Esophagus (tissue), 2 donors: ENCODE data around the gene FUT4. TPM values are rescaled to one million over a fixed set of nuclear protein-coding genes. Genes with fewer than 3 reads are reported as not detected.
A peak's percentile ranks its signal among the peaks of the same experiment; 100 is the strongest.
"Not testable (repeated sequence)": the region's sequence is repeated elsewhere in the genome, so short reads cannot be mapped to it uniquely, and the experiment has no call there.

Source experiments
- H3K27ac ChIP-seq, 2 donors: one replicate each; pipeline ENCODE4 v1.5.1; 2013; ENCODE audit warnings: low read depth in 2 of 2, mild to moderate bottlenecking in 2 of 2, inconsistent platforms in 1 of 2, low read length in 1 of 2, moderate library complexity in 1 of 2
- H3K27me3 ChIP-seq, 2 donors: one replicate each; pipeline ENCODE4 v1.6.1; 2013; ENCODE audit warnings: low read length in 2 of 2, control low read depth in 1 of 2, mild to moderate bottlenecking in 1 of 2; ENCODE audit not compliant: insufficient read depth in 2 of 2, control insufficient read depth in 1 of 2
- H3K36me3 ChIP-seq, 2 donors: one replicate each; pipeline ENCODE4 v1.6.1; 2013; ENCODE audit warnings: low read length in 1 of 2; ENCODE audit not compliant: control insufficient read depth in 2 of 2, insufficient read depth in 2 of 2
- H3K4me1 ChIP-seq, 2 donors: one replicate each; pipeline ENCODE4 v1.6.1; 2013; ENCODE audit warnings: low read length in 1 of 2; ENCODE audit not compliant: control insufficient read depth in 2 of 2, insufficient read depth in 2 of 2
- H3K4me3 ChIP-seq, 2 donors: one replicate each; pipeline ENCODE4 v1.5.1; 2013; ENCODE audit warnings: low read length in 2 of 2, mild to moderate bottlenecking in 2 of 2, low read depth in 1 of 2, moderate library complexity in 1 of 2
- H3K9me3 ChIP-seq, 2 donors: one replicate each; pipeline ENCODE4 v1.6.1; 2013; ENCODE audit warnings: mild to moderate bottlenecking in 2 of 2, low read depth in 1 of 2, low read length in 1 of 2, moderate library complexity in 1 of 2; ENCODE audit not compliant: control insufficient read depth in 2 of 2, insufficient read depth in 1 of 2
- WGBS, 2 donors: extraction: QIAGEN DNeasy Blood & Tissue Kit; methylation state at CpG; one replicate each; pipeline ENCODE4 v1.1.7; 2013; 5-methylcytosine and 5-hydroxymethylcytosine counted together
- polyA plus RNA-seq, 2 donors: library from polyadenylated mRNA; stranded (reverse); fragments of 200-250 nt; gene quantifications; one replicate each; pipeline ENCODE4 v1.2.3, GENCODE V29; 2013
- donor health status: healthy with polysubstance abuse.
- donor health status: Bipolar disorder and iron deficiency.

FUT4 gene, protein sequence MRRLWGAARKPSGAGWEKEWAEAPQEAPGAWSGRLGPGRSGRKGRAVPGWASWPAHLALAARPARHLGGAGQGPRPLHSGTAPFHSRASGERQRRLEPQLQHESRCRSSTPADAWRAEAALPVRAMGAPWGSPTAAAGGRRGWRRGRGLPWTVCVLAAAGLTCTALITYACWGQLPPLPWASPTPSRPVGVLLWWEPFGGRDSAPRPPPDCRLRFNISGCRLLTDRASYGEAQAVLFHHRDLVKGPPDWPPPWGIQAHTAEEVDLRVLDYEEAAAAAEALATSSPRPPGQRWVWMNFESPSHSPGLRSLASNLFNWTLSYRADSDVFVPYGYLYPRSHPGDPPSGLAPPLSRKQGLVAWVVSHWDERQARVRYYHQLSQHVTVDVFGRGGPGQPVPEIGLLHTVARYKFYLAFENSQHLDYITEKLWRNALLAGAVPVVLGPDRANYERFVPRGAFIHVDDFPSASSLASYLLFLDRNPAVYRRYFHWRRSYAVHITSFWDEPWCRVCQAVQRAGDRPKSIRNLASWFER
- under 1 TPM; 0.61 to 0.75 TPM for polyA plus RNA-seq

DNA sequence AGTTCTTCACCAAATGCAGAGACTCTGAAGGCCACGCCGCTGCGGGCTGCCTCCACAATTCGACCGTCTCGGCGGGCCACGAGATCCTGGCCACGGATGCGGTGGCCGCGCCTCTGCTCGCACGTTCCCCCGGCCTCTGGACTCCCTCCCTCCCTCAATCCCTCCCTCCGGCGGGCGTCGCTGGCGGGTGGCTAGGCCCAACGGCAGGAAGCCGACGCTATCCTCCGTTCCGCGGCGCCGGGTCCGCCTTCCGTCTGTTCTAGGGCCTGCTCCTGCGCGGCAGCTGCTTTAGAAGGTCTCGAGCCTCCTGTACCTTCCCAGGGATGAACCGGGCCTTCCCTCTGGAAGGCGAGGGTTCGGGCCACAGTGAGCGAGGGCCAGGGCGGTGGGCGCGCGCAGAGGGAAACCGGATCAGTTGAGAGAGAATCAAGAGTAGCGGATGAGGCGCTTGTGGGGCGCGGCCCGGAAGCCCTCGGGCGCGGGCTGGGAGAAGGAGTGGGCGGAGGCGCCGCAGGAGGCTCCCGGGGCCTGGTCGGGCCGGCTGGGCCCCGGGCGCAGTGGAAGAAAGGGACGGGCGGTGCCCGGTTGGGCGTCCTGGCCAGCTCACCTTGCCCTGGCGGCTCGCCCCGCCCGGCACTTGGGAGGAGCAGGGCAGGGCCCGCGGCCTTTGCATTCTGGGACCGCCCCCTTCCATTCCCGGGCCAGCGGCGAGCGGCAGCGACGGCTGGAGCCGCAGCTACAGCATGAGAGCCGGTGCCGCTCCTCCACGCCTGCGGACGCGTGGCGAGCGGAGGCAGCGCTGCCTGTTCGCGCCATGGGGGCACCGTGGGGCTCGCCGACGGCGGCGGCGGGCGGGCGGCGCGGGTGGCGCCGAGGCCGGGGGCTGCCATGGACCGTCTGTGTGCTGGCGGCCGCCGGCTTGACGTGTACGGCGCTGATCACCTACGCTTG is at the start of gene FUT4:
Gene FUT4, plus strand, starts transcription at position 227 of the 951 bp plus-strand sequence. Its CDS starts 213 bp downstream, at position 440.
- H3K4me1 ChIP-seq = peaks cover 9 to 10% of the 10 kb centered on the region in 2 donors
- no peaks in the 10 kb centered on the region for H3K27me3 ChIP-seq
- 0 to 1% methylated on average over 95 to 109 of the region's 109 CpGs for WGBS, 2 donors
- no peaks in the 10 kb centered on the region for H3K9me3 ChIP-seq
- no peaks in the 10 kb centered on the region for H3K36me3 ChIP-seq
- peak within 1 kb of the TSS; percentile 89 to 94 for H3K27ac ChIP-seq
- peak within 1 kb of the TSS; percentile 61 to 73 for H3K4me3 ChIP-seq

DNA sequence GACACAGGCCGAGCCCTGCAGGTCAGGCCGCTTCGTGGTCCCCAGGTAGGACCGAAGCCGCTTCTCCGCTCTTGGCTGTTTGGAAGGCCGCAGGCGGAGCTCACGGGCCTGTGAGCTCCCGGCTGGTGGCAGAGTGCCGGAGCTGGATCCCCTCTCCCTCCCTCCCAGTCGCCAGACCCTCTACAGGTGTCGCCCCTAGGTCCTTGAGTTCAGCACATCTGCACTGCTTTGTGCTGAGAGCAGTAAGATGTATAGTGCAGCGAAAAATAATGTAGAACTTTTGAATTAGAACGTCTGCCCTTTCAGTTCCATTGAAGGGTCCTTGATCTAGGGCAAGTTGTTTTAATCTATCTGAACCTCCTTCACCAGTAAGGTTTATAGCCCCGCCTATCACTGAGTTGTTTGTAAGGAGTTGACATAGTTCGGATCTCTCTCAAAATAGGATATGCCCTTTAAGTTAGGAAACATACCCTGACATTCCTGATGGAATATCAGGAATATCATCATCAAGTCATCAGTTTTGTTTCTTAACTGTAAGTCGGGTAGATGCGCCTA is 49.5 kb upstream of the FUT4 start:
- 4% methylated on average over 19 of the region's 19 CpGs for WGBS, 2 donors
- Histone ChIP-seq H3K27me3 (no peaks in the 10 kb centered on the region), H3K36me3 (peaks cover 4% of the 10 kb centered on the region in 2 donors), H3K4me3 (peak overlapping the region; percentile 95 to 99), H3K4me1 (no peaks in the 10 kb centered on the region), H3K9me3 (no peaks in the 10 kb centered on the region), H3K27ac (peak overlapping the region; percentile 90 to 91)

DNA sequence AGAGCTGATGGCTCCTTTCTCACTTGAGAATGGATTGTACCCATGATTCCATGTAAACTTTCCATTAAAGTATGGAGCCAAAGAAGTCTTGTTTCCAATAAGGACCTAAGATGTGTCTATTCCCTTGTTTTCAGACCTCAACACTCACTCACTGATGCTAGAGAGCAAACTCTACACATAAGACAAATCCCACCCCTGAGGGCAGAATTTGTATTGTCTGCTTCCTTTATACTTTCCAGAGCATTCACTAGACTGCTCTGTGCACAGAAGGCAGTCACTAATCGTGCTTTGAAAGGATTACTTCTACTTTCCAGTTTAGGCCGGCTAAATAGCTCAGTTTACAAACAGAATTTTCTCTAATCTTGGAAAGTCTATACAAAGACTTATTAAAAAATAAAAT is 43.5 kb upstream of the FUT4 start:
- Histone ChIP-seq H3K27ac (no peak overlapping the region), H3K36me3 (peaks cover 4 to 6% of the 10 kb centered on the region in 2 donors), H3K4me3 (no peak overlapping the region), H3K27me3 (no peaks in the 10 kb centered on the region), H3K9me3 (no peaks in the 10 kb centered on the region), H3K4me1 (no peaks in the 10 kb centered on the region)
- 68 to 78% methylated on average over 2 of the region's 2 CpGs for WGBS, 2 donors

DNA sequence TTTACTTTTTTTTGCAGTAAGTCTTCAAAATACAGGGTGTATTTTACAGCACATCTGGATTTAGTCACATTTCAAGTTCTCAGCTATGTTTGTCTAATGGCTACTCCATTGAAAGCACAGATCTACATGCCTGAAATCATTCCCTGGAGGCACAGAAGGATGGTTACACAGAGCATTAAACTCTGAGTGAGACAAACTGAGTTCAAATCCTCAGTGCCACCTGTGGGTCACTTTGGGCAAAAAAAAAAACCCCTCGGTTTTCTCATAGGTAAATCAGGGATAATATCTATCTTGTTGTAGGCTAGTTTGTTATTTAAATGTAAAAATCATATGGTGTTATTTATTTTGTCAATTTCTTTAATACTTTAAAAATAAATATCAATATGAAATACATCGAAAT is 42.2 kb upstream of the FUT4 start:
- Histone ChIP-seq H3K27me3 (no peaks in the 10 kb centered on the region), H3K4me3 (no peak overlapping the region), H3K36me3 (peaks cover 4 to 6% of the 10 kb centered on the region in 2 donors), H3K27ac (no peak overlapping the region), H3K9me3 (no peaks in the 10 kb centered on the region), H3K4me1 (no peaks in the 10 kb centered on the region)
- 70 to 72% methylated on average over 2 of the region's 2 CpGs for WGBS, 2 donors

- Histone ChIP-seq H3K9me3 (no peaks in the 10 kb centered on the region), H3K4me1 (no peaks in the 10 kb centered on the region), H3K36me3 (peaks cover 0 to 2% of the 10 kb centered on the region in 2 donors), H3K27me3 (no peaks in the 10 kb centered on the region), H3K4me3 (no peak overlapping the region), H3K27ac (no peak overlapping the region)
- 6 to 20% methylated on average over 3 of the region's 3 CpGs for WGBS, 2 donors
Measured at GRCh38 chr11:94504689-94505293, 38.9 kb upstream of the FUT4 start.

- H3K27me3 ChIP-seq, H3K4me3 ChIP-seq, H3K36me3 ChIP-seq, H3K9me3 ChIP-seq, H3K27ac ChIP-seq, H3K4me1 ChIP-seq: not testable (repeated sequence)
- WGBS, 2 donors = 83 to 93% methylated on average over 5 of the region's 5 CpGs
Measured at GRCh38 chr11:94506513-94506912, 37.2 kb upstream of the FUT4 start.

DNA sequence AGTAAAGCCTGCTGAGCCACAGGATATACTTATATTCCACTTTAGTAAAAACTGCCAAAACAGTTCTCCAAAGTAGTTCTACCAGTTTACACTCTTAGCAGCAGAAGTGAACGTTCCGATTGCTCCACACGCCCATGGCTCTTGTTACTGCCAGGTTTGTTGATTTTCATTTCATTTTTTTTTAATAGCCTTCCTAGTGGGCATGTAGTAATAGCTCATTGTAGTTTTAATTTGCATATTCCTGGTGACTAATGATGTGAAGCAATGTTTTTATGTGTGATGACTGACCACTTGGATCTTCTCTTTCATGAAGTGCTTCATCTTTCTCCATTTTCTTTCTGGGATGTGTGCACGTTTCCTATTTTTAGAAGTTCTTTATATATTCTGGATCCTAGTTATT is 36.2 kb upstream of the FUT4 start:
- Histone ChIP-seq H3K27ac (no peak overlapping the region), H3K27me3 (no peaks in the 10 kb centered on the region), H3K36me3 (no peaks in the 10 kb centered on the region), H3K4me3 (no peak overlapping the region), H3K4me1 (peaks cover 0 to 1% of the 10 kb centered on the region in 2 donors), H3K9me3 (no peaks in the 10 kb centered on the region)
- 53 to 64% methylated on average over 4 of the region's 4 CpGs for WGBS, 2 donors

- Histone ChIP-seq H3K9me3 (no peaks in the 10 kb centered on the region), H3K4me3 (peak within 1 kb of the TSS; percentile 39 to 48), H3K27ac (no peak within 1 kb of the TSS), H3K36me3 (no peaks in the 10 kb centered on the region), H3K27me3 (no peaks in the 10 kb centered on the region), H3K4me1 (peaks cover 0 to 5% of the 10 kb centered on the region in 2 donors)
- WGBS, 2 donors = 16 to 18% methylated on average over 53 of the region's 53 CpGs
Measured at GRCh38 chr11:94511932-94512781, 31.6 kb upstream of the FUT4 start, which contains the start of gene C11orf97. Gene C11orf97, plus strand, starts transcription at chr11:94512461. Its CDS starts 68 bp downstream, at chr11:94512529.
